SK-N-SH treated with all-trans-retinoic acid at 6 μM for 48 hours (cell line): ENCODE measurements around the gene ILKAP.
A peak's percentile ranks its signal among the peaks of the same experiment; 100 is the strongest.

ENCODE experiments used
- ATAC-seq: fragments of 200-7000 bp; cut with Tn5 transposase; 3 replicates; pipeline ENCODE4 v1.9.1; 2020; ENCODE audit warnings: mild to moderate bottlenecking, moderate library complexity
- ARNTL ChIP-seq: fragments of 450-650 bp; formaldehyde crosslinking; IDR thresholded peaks from 2 replicates; pipeline ENCODE4 v1.5.0; 2020; ENCODE audit warnings: low read depth, mild to moderate bottlenecking, moderate library complexity, borderline replicate concordance
- BACH2 ChIP-seq: fragments of 250-450 bp; sonication (Bioruptor Pico); IDR thresholded peaks from 2 replicates; pipeline ENCODE4 v1.9.0; 2021; ENCODE audit warnings: mild to moderate bottlenecking, borderline replicate concordance
- CSDC2 ChIP-seq: fragments of 250-450 bp; sonication (Bioruptor Pico); IDR thresholded peaks from 2 replicates; pipeline ENCODE4 v1.5.0; 2020; ENCODE audit warnings: mild to moderate bottlenecking, moderate library complexity
- CSRNP3 ChIP-seq: fragments of 250-450 bp; sonication (Bioruptor Pico); IDR thresholded peaks from 2 replicates; pipeline ENCODE4 v1.5.1; 2021; ENCODE audit warnings: mild to moderate bottlenecking, moderate library complexity
- ESRRG ChIP-seq: fragments of 250-450 bp; sonication (Bioruptor Pico); IDR thresholded peaks from 2 replicates; pipeline ENCODE4 v1.6.1; 2021; ENCODE audit warnings: mild to moderate bottlenecking
- GLIS3 ChIP-seq: fragments of 250-450 bp; sonication (Bioruptor Pico); IDR thresholded peaks from 2 replicates; pipeline ENCODE4 v1.5.0; 2020; ENCODE audit warnings: mild to moderate bottlenecking, moderate library complexity
- ISL1 ChIP-seq: fragments of 250-450 bp; sonication (Bioruptor Pico); IDR thresholded peaks from 2 replicates; pipeline ENCODE4 v2.1.2; 2022; ENCODE audit warnings: mild to moderate bottlenecking, moderate library complexity
- OSR1 ChIP-seq: fragments of 250-450 bp; sonication (Bioruptor Pico); IDR thresholded peaks from 2 replicates; pipeline ENCODE4 v1.8.0; 2022; ENCODE audit warnings: moderate library complexity, mild to moderate bottlenecking, inconsistent platforms
- PATZ1 ChIP-seq: fragments of 250-450 bp; sonication (Bioruptor Pico); IDR thresholded peaks from 2 replicates; pipeline ENCODE4 v1.8.0; 2020; ENCODE audit warnings: mild to moderate bottlenecking, moderate library complexity, borderline replicate concordance
- POU6F1 ChIP-seq: fragments of 250-450 bp; sonication (Bioruptor Pico); IDR thresholded peaks from 2 replicates; pipeline ENCODE4 v1.8.0; 2021; ENCODE audit warnings: low read depth, mild to moderate bottlenecking, moderate library complexity, borderline replicate concordance
- PPARA ChIP-seq: fragments of 250-450 bp; sonication (Bioruptor Pico); IDR thresholded peaks from 2 replicates; pipeline ENCODE4 v1.5.0; 2020; ENCODE audit warnings: mild to moderate bottlenecking, borderline replicate concordance
- SNAI2 ChIP-seq: fragments of 250-450 bp; sonication (Bioruptor Pico); IDR thresholded peaks from 2 replicates; pipeline ENCODE4 v1.5.0; 2020; ENCODE audit warnings: mild to moderate bottlenecking, moderate library complexity
- TCF4 ChIP-seq: fragments of 250-450 bp; sonication (Bioruptor Pico); IDR thresholded peaks from 2 replicates; pipeline ENCODE4 v1.8.0; 2021; ENCODE audit warnings: mild to moderate bottlenecking, moderate library complexity, borderline replicate concordance
- TSHZ2 ChIP-seq: fragments of 250-450 bp; sonication (Bioruptor Pico); IDR thresholded peaks from 2 replicates; pipeline ENCODE4 v1.5.0; 2020; ENCODE audit warnings: mild to moderate bottlenecking, moderate library complexity
- ZC3H10 ChIP-seq: fragments of 250-450 bp; sonication (Bioruptor Pico); IDR thresholded peaks from 2 replicates; pipeline ENCODE4 v1.5.1; 2021; ENCODE audit warnings: mild to moderate bottlenecking, moderate library complexity
- ZFP3 ChIP-seq: fragments of 250-450 bp; sonication (Bioruptor Pico); IDR thresholded peaks from 2 replicates; pipeline ENCODE4 v1.5.0; 2020; ENCODE audit warnings: mild to moderate bottlenecking, moderate library complexity
- ZFP30 ChIP-seq: fragments of 450-650 bp; formaldehyde crosslinking; IDR thresholded peaks from 2 replicates; pipeline ENCODE4 v1.5.0; 2022; ENCODE audit warnings: mild to moderate bottlenecking, moderate library complexity
- ZNF565 ChIP-seq: fragments of 450-650 bp; formaldehyde crosslinking; conservative IDR thresholded peaks from 2 replicates; pipeline ENCODE4 v1.5.0; 2020; ENCODE audit warnings: low read depth, mild to moderate bottlenecking, moderate library complexity
- ZNF70 ChIP-seq: fragments of 450-650 bp; formaldehyde crosslinking; IDR thresholded peaks from 2 replicates; pipeline ENCODE4 v1.5.0; 2020; ENCODE audit warnings: mild to moderate bottlenecking, moderate library complexity
- ZNF8 ChIP-seq: fragments of 450-650 bp; formaldehyde crosslinking; IDR thresholded peaks from 2 replicates; pipeline ENCODE4 v1.5.0; 2020; ENCODE audit warnings: mild to moderate bottlenecking, moderate library complexity

The ILKAP gene

GRCh38 chr2:238161291-238162051 lies 42.0 kb downstream of the ILKAP start:
- TF ChIP-seq ESRRG (CRISPR knock-in tag) (no peak), OSR1 (CRISPR knock-in tag) (no peak), ZNF8 (no peak), ISL1 (CRISPR knock-in tag) (no peak), GLIS3 (CRISPR knock-in tag) (no peak), POU6F1 (CRISPR knock-in tag) (no peak), ZFP3 (no peak), ZNF565 (CRISPR knock-in tag) (no peak), CSRNP3 (CRISPR knock-in tag) (no peak), TSHZ2 (CRISPR knock-in tag) (no peak), CSDC2 (no peak)
- ATAC-seq, result no peak

- no peak for TF ChIP-seq ZNF8
- TF ChIP-seq TCF4 (CRISPR knock-in tag), result no peak
- no peak for TF ChIP-seq ARNTL
- TF ChIP-seq TSHZ2 (CRISPR knock-in tag), result no peak
- no peak for TF ChIP-seq PATZ1
- peak; percentile 21; the same call in 2 of the 3 replicates for ATAC-seq
These were observed 43.0 kb downstream of the ILKAP start for GRCh38 chr2:238160206-238161129.

GRCh38 chr2:238159661-238160205 lies 43.8 kb downstream of the ILKAP start:
- no peak for ATAC-seq
- no peak for TF ChIP-seq CSDC2
- no peak for TF ChIP-seq GLIS3 (CRISPR knock-in tag)
- no peak for TF ChIP-seq ZNF565 (CRISPR knock-in tag)
- no peak for TF ChIP-seq BACH2
- TF ChIP-seq POU6F1 (CRISPR knock-in tag), result no peak
- TF ChIP-seq ZC3H10 (CRISPR knock-in tag), result no peak
- no peak for TF ChIP-seq ZFP30 (CRISPR knock-in tag)
- no peak for TF ChIP-seq SNAI2
- no peak for TF ChIP-seq PPARA
- TF ChIP-seq TCF4 (CRISPR knock-in tag), result no peak
- no peak for TF ChIP-seq PATZ1
- no peak for TF ChIP-seq ZFP3
- no peak for TF ChIP-seq ZNF8
- TF ChIP-seq ZNF70 (CRISPR knock-in tag), result no peak
- TF ChIP-seq OSR1 (CRISPR knock-in tag), result no peak
